ENCODE results near the gene CHST3.

CHST3 gene

GRCh38 chr10:72011016-72011415 is 46.8 kb downstream of the CHST3 start:
- no peak for TF ChIP-seq EGR1 (IDR thresholded peaks at IDR 0.05)
- no peak for TF ChIP-seq USF1 (IDR thresholded peaks at IDR 0.05)
- no peak for TF ChIP-seq EP300 (IDR thresholded peaks at IDR 0.05; ENCODE audit: borderline replicate concordance)
- TF ChIP-seq FOXM1 (IDR thresholded peaks at IDR 0.05; ENCODE audit: borderline replicate concordance, low read depth) = no peak
- no peak for TF ChIP-seq NFIC (IDR thresholded peaks at IDR 0.05)
- TF ChIP-seq MAX (IDR thresholded peaks at IDR 0.05) = no peak
- no peak for TF ChIP-seq YY1 (IDR thresholded peaks at IDR 0.05; ENCODE audit: low read depth)
- no peak for TF ChIP-seq CREB1 (IDR thresholded peaks at IDR 0.05; ENCODE audit: low read depth)
- TF ChIP-seq REST (IDR thresholded peaks at IDR 0.05; ENCODE audit: low read depth) = no peak
- no peak for TF ChIP-seq TAF1 (IDR thresholded peaks at IDR 0.05; ENCODE audit: low read depth)
- no peak for TF ChIP-seq ZBTB7A (IDR thresholded peaks at IDR 0.05; ENCODE audit: low read depth)
- TF ChIP-seq TCF12 (IDR thresholded peaks at IDR 0.05; ENCODE audit: low read depth) = no peak
- TF ChIP-seq CEBPB (IDR thresholded peaks at IDR 0.05) = no peak
- TF ChIP-seq TEAD4 (IDR thresholded peaks at IDR 0.05) = no peak

- TF ChIP-seq TAF1 (IDR thresholded peaks at IDR 0.05; ENCODE audit: low read depth) = no peak
- TF ChIP-seq TCF12 (IDR thresholded peaks at IDR 0.05; ENCODE audit: low read depth) = no peak
- TF ChIP-seq ZBTB7A (IDR thresholded peaks at IDR 0.05; ENCODE audit: low read depth) = no peak
- TF ChIP-seq USF1 (IDR thresholded peaks at IDR 0.05) = no peak
- TF ChIP-seq TEAD4 (IDR thresholded peaks at IDR 0.05) = no peak
- TF ChIP-seq EP300 (IDR thresholded peaks at IDR 0.05; ENCODE audit: borderline replicate concordance) = no peak
- TF ChIP-seq YY1 (IDR thresholded peaks at IDR 0.05; ENCODE audit: low read depth) = no peak
- TF ChIP-seq MAX (IDR thresholded peaks at IDR 0.05) = no peak
These were observed 47.3 kb downstream of the CHST3 start for GRCh38 chr10:72011468-72011867.

- no peak for TF ChIP-seq TCF12 (IDR thresholded peaks at IDR 0.05; ENCODE audit: low read depth)
- TF ChIP-seq EP300 (IDR thresholded peaks at IDR 0.05; ENCODE audit: borderline replicate concordance) = no peak
- no peak for TF ChIP-seq EGR1 (IDR thresholded peaks at IDR 0.05)
- TF ChIP-seq CEBPB (IDR thresholded peaks at IDR 0.05) = no peak
- TF ChIP-seq RAD21 (IDR thresholded peaks at IDR 0.05; ENCODE audit: low read depth) = no peak
- TF ChIP-seq USF1 (IDR thresholded peaks at IDR 0.05) = no peak
- no peak for TF ChIP-seq YY1 (IDR thresholded peaks at IDR 0.05; ENCODE audit: low read depth)
- no peak for TF ChIP-seq FOXM1 (IDR thresholded peaks at IDR 0.05; ENCODE audit: borderline replicate concordance, low read depth)
- no peak for TF ChIP-seq ZBTB7A (IDR thresholded peaks at IDR 0.05; ENCODE audit: low read depth)
- TF ChIP-seq MAX (IDR thresholded peaks at IDR 0.05) = no peak
- TF ChIP-seq REST (IDR thresholded peaks at IDR 0.05; ENCODE audit: low read depth) = no peak
- TF ChIP-seq CREB1 (IDR thresholded peaks at IDR 0.05; ENCODE audit: low read depth) = no peak
- no peak for TF ChIP-seq TEAD4 (IDR thresholded peaks at IDR 0.05)
- no peak for TF ChIP-seq TAF1 (IDR thresholded peaks at IDR 0.05; ENCODE audit: low read depth)
- no peak for TF ChIP-seq NFIC (IDR thresholded peaks at IDR 0.05)
These were observed 47.8 kb downstream of the CHST3 start for GRCh38 chr10:72011976-72012512.

GRCh38 chr10:72012796-72013195 is 48.6 kb downstream of the CHST3 start:
- TF ChIP-seq FOXM1 (IDR thresholded peaks at IDR 0.05; ENCODE audit: borderline replicate concordance, low read depth) (no peak), TEAD4 (IDR thresholded peaks at IDR 0.05) (no peak), MAX (IDR thresholded peaks at IDR 0.05) (no peak), RAD21 (IDR thresholded peaks at IDR 0.05; ENCODE audit: low read depth) (no peak), NFIC (IDR thresholded peaks at IDR 0.05) (no peak), TCF12 (IDR thresholded peaks at IDR 0.05; ENCODE audit: low read depth) (no peak), CREB1 (IDR thresholded peaks at IDR 0.05; ENCODE audit: low read depth) (no peak), USF1 (IDR thresholded peaks at IDR 0.05) (no peak), TAF1 (IDR thresholded peaks at IDR 0.05; ENCODE audit: low read depth) (no peak), EP300 (IDR thresholded peaks at IDR 0.05; ENCODE audit: borderline replicate concordance) (no peak), EGR1 (IDR thresholded peaks at IDR 0.05) (no peak), CEBPB (IDR thresholded peaks at IDR 0.05) (no peak), REST (IDR thresholded peaks at IDR 0.05; ENCODE audit: low read depth) (no peak), YY1 (IDR thresholded peaks at IDR 0.05; ENCODE audit: low read depth) (no peak)
